GM10847 (cell line): ENCODE data around the gene TEKT2.

Experiments
- POLR2A ChIP-seq: IDR thresholded peaks from 2 replicates; pipeline ENCODE4 v1.6.1; 2011; ENCODE audit not compliant: insufficient read length; ENCODE audit errors: extremely low read depth

Gene TEKT2, protein sequence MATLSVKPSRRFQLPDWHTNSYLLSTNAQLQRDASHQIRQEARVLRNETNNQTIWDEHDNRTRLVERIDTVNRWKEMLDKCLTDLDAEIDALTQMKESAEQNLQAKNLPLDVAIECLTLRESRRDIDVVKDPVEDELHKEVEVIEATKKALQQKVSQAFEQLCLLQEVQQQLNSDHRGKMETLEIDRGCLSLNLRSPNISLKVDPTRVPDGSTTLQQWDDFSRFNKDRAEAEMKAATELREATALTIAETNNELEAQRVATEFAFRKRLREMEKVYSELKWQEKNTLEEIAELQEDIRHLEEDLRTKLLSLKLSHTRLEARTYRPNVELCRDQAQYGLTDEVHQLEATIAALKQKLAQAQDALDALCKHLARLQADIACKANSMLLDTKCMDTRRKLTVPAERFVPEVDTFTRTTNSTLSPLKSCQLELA

GRCh38 chr1:36083635-36084496 is at the start of gene TEKT2:
Gene TEKT2, plus strand, starts transcription at chr1:36084094. Its CDS starts 828 bp downstream, at chr1:36084922.
- TF ChIP-seq POLR2A: no peak

DNA sequence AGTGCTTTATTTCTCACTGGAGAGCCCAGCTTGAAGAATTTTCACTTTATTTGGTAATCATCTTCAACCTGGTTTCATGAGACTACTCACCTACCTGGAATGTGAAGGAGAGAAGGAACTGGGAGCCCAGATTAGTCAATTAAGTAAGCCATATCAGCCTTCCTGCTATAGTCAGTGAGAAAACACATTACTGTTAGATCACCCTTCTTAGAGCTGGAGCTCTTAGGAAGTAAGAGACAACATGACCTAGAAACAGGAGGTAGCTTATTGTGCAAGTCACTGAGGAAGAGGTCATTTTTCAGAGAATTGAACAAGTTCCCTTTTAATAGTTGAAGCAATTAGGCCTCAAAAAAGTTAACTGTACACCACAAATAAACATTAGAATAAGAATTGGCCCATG is 49.2 kb upstream of the TEKT2 start:
- TF ChIP-seq POLR2A: no peak

- no peak for TF ChIP-seq POLR2A
Observed at GRCh38 chr1:36035154-36035553, 48.7 kb upstream of the TEKT2 start.

DNA sequence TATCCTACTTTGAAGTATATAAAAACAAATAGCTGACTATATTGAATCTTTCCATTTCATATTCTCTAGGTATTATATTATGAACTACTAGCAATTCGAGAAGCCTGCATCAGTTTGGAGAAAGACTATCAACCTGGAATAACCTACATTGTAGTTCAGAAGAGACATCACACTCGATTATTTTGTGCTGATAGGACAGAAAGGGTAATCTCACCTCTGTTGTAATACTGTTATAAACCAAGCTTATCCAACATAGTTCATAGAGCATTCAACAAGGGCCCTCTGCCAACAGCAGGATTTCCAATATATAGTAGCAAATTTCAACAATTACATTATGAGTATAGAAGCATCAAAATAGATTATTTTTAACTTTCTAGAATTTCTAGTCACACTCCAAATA is 43.7 kb upstream of the TEKT2 start:
- no peak for TF ChIP-seq POLR2A

DNA sequence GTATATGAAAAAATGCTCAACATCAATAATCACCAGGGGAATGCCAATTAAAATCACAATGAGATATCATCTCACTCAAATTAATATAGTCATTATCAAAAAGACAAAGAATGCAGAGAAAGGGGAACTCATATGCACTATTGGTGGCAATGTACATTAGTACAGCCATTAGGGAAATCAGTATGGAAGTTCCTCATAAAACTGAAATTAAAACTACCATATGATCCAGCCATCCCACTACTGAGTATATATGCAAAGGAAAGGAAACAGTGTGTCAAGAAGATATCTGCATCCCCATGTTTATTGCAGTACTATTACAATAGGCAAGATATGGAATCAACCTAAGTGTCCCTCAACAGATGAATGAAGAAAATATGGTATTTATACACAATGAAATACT is 32.1 kb upstream of the TEKT2 start:
- TF ChIP-seq POLR2A: no peak

DNA sequence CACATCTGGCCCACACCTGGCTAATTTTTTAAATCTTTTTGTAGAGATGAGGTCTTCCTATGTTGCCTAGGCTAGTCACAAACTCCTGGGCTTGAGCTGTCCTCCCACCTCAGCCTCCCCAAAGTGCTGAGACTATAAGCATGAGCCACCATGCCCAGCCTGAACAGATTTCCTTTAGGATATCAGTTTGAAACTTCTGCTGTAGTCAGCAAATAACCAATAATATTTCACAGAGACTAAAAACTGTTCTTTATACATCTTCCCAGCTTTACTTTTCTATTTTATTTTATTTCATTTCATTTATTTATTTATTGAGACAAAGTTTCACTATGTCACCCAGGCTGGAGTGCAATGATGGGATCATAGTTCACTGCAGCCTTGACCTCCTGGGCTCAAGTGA is 29.9 kb upstream of the TEKT2 start:
- TF ChIP-seq POLR2A: no peak

GRCh38 chr1:36055706-36056105 is 28.2 kb upstream of the TEKT2 start:
- TF ChIP-seq POLR2A: no peak

- TF ChIP-seq POLR2A: no peak
Observed at GRCh38 chr1:36062315-36062714, 21.6 kb upstream of the TEKT2 start.

DNA sequence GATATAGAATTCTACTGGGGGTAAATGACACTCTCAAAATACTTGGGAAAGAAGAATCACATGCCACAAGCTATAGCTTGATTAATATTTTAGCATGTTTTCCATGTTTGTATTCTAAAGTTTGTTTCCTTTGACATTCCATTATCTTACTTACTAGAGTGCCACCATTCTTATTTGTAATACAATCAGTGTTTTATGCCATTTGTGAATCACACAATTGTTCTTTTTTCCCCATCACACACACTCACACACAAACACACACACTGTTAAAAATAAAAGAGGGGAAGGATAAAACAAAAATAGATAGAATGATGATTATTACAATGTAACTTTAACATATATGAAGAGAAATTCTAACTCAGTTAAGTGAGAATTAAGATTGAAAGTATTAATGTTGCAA is 16.0 kb upstream of the TEKT2 start:
- TF ChIP-seq POLR2A: no peak

DNA sequence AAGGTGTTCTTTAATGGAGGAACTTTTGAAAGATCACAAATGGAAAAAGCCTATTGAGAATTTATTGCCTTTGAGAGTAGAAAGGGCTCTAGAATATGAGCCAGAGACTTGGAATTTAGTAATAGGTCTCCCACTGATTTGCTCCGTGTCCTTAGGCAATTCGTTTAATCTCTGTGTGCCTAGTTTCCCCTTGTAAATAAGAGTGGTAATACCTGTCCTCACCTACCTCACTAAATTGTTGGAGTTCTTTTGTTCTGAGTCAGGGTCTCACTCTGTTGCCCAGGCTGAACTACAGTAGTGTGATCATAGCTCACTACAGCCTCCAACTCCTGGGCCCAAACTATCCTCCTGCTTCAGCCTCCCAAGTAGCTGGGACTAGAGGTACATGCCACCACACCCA is 15.0 kb upstream of the TEKT2 start:
- TF ChIP-seq POLR2A: no peak

GRCh38 chr1:36070349-36070748 is 13.5 kb upstream of the TEKT2 start:
- TF ChIP-seq POLR2A: no peak

GRCh38 chr1:36076979-36077573 is 6.8 kb upstream of the TEKT2 start:
- no peak for TF ChIP-seq POLR2A

- TF ChIP-seq POLR2A: no peak
Observed at GRCh38 chr1:36080236-36080635, 3.7 kb upstream of the TEKT2 start.

GRCh38 chr1:36080801-36081200 is 3.1 kb upstream of the TEKT2 start:
- no peak for TF ChIP-seq POLR2A

DNA sequence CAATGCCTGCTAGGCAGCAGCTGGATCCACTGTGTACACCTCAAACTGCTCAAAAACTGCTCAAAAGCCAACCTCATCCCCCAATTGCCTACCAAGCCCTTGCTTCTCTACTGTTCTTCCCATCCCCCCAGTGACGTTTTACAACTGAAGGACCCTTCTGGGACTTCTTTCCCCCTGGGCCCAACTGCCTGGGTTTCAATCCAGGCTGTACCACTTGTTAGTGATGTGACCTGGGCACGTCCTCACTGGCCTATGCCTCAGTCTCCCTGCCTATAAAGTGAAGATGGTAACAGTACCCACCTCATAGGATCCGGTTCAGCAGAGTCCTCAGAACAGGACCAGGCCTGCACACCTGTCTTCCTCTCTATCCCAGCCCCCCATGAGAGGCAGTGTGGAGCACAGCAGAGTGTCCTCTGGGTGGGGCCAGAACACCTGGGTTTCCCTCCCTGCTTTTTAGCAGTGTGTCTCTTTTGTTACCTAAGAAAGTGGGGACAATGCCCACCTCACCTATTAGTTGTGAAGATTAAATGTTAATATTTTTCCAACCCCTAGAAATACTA is 1.9 kb upstream of the TEKT2 start:
- TF ChIP-seq POLR2A: no peak
